T-helper 22 cell (primary cell): ENCODE measurements around the gene MRPL38.
A peak's percentile ranks its signal among the peaks of the same experiment; 100 is the strongest.
"Not testable (repeated sequence)": the region's sequence is repeated elsewhere in the genome, so short reads cannot be mapped to it uniquely, and the experiment has no call there.

Source experiments
- DNase-seq: peaks from one replicate; pipeline ENCODE4 v3.0.0-alpha.2; 2020; ENCODE audit warnings: low read depth

Gene MRPL38

DNA sequence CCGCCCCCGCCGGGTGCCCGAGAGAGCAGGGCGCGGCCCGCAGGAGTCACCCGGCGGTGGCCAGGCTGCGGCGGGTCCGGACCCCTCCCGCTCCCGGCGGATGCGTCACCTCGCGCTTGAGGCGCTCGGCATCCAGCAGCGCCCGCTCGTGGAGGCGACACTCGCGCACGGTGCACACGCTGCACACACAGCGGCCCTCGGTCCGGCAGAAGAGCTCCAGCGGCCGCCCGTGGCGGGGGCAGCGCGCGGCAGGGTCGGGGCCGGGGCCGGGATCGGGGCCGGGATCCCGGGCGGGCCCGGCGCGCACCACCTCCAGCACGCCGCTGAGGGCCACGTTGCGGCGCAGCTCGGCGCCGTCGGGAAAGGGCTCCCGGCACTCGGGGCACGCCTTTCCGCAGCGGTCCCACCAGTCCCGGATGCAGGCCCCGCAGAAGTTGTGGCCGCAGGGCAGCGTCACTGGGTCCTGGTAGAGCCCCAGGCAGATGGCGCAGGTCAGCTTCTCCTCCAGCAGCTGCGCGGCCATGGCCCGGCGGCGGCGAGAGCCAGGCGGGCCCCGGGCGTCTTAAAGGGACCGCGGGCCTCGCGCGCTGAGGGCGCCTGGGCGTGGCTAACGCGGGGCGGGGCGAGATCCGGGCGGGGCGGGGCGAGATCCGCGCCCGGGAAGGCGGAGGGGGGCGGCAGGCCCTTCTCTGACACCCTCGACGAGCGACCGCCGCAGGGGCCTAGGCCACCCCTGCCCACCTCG lies 8.1 kb downstream of the MRPL38 start, which contains the start of gene TRIM65:
Gene TRIM65, minus strand, starts transcription at position 537 of the 745 bp plus-strand sequence. Its CDS starts 14 bp downstream, at position 523.
- peak; percentile 56 for DNase-seq

DNA sequence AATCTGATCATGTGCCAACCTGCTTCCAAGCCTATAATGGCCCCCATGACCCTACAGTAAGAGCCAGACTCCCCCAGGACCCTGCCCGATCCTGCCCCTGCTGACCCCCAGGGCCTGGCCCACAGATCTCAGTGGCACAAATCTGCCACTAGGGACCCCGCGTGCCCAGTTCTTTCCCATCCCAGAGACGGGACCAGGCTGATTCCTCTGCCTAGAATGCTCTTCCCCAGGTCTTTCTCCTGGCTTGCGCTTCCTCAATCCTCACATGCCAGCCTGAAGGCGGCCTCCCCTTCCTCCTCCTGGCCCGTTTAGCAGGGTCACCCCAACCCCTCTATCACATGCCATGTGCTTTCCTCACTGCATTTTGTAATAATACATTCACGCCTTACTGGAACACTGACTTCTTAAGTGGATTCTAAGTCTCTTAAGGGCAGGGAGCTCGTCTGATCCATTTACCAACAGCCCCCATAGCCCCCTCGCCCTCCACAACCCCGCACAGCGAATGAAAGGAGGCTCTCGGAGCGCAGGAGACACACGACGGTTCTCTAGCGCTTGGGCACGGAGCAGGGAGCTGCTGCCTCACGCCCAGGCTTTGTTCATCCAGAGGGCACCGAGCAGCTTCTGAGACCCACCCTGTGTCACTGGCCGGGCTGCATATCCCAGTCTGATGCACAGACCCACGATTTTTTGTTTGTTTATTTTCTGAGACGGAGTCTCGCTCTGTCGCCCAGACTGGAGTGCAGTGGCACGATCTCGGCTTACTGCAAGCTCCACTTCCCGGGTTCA lies 9.1 kb downstream of the MRPL38 start:
- DNase-seq = no peak

DNA sequence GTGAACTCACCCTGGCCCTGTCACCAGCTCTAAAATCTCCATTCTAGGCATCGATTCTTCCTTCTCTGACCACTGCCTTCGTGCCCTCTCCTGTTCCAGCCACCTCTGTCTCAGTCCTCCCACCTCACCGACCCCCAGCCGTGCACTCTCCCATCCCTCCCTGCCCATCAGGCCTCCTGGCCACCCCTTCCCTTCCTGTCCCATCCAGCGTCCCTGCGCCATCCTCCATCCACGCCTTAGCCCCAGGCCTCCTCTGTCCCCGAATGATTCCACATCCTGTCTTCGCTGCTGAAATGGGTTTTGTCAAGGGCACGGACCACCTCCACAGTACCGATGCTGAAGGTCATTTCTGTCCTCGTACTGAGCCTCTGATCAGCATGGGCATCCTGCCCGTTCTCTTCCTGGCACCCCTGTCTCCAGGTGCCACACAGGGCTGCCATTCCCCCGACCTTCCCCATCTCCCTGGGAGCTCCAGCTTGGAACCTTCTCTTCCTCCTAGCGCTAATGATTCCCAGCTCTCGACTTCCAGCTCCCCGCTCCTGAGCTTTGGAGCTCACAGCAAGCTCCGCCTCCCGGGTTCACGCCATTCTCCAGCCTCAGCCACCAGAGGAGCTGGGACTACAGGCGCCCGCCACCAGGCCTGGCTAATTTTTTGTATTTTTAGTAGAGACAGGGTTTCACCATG lies 10.5 kb downstream of the MRPL38 start:
- no peak for DNase-seq

DNA sequence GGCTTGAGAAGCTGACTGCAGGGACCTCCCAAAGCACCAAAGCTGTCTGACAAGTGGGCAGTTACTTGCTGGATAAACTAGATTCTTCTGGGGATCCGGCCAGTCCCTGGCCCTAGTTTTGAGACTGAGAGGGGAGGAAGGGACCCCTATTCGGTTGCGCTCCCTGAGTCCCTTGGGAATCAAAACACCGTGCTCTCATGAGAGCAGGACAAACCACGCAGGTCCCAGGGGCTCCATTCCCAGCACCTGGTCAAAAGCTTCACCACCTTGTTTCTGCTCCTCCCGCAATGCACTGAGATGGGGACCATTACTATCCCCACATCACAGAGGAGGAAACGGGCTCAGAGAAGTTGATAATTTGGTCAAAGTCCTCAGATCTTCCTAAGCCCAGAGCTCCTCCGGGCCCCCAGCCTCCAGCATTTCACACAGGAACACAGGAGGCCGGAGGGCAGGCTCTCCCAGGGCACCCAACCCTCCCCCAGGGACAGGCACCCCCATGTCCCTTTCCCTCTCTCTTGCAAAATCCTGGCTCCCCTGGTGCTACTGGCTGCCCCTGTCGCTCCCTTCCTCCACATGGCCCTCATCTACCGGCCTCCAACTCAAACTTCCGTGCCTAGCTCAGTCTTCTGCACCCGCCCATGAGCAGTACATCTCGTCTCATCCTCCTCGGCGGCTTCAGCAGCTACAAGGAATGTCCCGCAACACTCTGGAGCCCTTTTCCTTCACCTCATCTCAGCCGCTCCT lies 11.2 kb downstream of the MRPL38 start:
- no peak for DNase-seq

DNA sequence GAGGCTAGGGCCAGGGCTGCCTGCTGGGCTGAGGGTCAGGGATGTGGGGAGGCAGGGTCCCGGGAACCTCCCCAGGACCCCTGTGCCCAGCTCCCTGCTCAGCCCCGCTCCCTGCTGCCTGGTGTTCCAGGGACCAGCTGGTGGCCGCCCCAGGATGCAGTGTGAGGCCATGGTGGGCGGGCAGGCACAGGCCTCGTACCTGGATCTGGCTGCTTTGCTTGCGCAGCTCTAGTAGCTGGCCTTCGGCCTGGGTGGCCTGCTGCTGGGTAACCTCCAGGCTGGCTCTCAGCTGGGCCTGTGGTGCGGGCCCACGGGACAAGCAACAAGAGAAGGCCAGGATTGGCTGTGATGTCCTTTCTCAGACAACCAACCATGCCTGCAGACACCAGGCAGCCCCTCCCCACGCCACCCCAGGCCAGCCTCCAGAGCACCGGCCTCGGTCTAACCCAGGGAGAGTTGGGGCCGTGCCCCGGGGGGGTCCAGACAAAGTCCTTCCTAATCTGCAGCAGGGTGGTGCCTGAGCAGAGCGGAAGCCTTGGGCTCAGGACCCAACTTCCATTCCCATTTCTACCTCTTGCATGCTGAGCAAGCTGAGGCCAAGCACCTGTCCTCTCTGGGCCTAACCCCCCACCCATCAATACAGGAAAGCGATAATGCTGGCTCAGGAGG lies 12.0 kb downstream of the MRPL38 start:
- no peak for DNase-seq

DNA sequence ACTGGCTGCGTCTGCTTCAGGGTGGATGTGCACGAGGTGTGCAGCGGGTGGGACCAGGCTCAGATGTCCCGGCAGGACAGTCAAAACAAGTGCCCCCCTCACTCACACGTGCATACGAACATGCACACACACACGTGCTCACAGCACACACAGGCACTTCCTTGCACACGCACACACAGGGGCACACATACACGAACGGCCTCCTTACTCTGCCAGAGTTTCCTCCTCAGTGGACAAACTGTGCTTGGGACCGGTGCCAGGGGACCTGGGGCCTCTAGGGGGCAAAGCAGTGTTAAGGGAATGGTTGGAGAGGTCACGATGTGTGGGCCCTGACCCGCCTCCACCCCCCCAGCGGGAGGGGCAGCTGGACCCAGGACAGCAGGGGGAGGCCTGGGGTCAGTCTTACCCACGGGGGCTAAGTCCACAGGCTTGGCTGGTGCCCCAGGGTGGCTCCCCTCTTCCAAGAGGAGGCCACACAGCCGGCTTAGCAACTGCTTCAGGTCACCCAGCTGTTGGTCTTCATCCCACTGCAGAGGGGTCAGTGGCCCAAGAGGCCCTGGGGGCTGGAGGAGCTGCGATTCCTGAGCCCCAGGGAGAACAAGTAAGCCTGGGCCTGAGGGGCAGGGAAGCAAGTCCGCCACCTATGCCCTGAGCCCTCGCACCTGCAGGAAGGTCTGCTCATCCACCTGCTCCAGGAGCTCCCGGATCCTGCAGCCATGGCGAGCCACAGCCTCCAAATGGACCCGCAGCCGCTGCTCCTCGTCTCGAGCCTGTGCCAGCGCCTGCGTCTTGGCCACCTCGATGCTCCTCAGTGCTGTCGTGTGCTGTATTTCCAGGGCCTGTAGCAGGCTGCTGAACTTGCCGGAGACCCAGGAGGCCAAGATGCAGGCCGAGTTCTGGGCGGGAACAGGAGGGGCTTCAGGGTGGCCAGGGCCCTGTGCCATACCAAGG lies 12.8 kb downstream of the MRPL38 start:
- DNase-seq = no peak

DNA sequence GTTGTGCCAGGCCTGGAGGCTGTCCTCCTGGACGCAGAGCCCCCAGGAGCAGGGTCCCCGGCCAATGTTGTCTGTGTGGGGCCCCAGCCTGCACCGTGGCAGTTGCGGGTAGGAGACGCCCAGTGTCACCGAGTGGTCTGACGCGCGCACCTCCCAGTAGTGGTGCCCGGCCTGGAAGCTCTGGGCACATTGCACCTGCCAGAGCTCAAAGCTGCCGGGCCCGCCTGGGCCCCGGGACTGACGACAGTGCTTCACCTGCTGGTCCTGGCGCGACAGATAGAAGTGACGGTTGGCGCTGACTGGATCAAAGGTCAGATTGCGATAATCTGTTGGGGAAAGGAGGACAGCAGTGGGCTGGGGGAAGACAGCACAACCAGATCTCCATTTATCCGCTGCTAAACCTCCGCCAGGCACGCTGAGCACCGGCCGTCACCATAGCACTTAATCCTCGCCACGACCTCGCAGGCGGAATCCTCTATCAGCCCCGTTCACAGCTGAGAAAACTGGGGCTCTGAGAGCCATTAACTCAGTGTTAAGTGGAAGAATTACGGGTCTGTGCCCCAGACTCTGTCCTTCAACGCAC lies 13.6 kb downstream of the MRPL38 start:
- DNase-seq = no peak

DNA sequence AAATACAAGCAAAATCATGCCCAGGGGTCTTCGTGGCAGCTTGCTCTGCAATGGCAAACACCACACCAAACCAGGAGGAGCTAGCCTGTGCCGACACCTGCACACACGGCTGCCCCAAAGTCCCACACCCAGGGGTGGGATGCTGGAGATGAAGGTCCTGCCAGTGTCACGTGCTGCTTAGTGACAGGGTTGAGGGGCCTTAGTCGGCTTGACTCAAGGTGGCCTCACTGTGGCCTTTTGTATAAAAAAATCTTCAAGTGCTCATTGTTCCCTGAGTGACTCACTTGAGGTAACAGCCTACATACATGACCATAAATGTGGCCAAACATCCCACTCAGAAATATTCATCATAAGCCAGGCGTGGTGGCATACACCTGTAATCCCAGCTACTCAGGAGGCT lies 15.2 kb downstream of the MRPL38 start:
- no peak for DNase-seq

DNA sequence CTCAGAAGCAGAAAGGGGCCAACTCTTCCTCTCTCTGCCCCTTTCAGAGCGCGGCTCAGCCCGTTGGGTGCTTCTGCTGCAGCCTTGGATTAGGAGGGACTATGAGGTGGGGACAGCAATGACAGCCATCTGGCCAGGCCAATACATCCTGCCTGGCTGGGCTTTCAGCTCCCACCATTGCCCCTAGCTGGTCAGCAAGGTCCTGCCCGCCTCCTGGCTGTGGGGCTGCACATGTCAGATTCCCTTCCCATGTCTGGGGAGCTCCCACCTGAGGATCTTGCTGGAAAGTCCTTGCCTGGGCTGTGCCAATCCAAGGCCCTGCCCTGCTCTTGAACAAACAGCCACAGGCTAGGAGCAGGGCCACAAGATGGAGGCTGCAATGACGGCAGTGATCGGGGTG lies 16.2 kb downstream of the MRPL38 start:
- DNase-seq = no peak

DNA sequence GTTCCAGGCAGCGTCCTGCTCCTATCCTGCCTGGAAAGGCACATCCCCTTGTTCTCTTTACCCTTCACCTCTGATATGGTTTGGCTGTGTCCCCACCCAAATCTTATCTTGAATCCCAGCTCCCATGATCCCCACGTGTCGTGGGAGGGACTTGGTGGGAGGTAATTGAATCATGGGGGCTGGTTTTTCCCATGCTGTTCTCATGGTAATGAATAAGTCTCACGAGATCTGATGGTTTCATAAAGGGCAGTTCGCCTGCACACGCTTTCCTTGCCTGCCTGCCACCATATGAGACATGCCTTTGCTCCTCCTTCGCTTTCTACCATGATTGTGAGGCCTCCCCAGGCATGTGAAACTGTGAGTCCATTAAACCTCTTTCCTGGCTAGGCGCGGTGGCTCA lies 18.8 kb downstream of the MRPL38 start:
- not testable (repeated sequence) for DNase-seq

DNA sequence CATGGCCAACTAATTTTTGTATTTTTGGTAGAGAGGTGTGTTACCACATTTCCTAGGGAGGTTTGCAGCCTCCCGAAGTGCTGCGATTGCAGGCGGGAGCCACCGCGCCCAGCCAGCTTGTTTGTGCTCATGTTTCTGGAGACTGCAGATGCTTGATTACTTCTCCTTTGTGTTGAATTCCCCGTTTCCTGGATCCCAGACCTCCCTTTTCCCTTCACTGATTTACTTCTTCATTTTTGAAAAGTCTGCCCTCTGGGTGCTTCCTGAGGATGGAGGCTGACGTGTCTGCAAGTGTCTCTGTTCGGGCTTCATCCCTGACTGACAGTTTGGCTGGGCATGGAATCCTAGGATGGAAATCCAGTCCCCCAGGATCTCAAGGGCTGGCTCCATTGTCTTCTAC lies 19.3 kb downstream of the MRPL38 start:
- DNase-seq = no peak

DNA sequence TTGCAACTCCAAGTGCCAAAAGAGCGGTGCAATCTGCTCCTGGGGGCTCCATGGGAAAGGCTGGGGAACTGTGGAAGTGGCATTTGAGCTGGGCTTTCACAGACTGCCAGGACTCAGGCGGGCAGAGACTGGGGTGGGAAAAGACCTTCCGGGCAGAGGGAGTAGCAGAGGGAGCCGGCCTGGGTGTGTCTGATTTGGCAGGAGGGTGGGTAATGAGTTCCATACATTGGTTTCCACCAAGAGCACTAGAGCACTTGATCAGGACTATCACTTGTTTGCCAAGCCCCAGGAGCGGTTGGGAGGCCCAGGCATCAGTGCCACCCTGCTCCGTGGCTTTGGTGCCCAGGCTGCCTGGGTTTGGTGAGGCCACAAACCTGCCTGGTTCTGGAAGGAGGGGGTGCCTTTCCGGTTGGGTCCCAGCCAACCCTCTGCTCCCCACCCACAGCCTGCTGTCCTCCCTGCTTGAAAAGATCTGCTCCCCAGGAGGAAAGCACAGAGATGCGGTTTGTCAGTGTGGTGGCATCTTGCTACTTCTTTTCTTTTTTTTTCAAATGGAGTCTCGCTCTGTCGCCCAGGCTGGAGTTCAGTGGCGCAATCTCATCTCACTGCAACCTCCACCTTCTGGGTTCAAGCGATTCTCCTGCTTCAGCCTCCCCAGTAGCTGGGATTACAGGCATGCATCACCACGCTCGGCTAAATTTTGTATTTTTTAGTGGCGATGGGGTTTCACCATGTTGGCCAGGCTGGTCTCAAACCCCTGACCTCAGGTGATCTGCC lies 22.8 kb downstream of the MRPL38 start:
- DNase-seq = no peak

DNA sequence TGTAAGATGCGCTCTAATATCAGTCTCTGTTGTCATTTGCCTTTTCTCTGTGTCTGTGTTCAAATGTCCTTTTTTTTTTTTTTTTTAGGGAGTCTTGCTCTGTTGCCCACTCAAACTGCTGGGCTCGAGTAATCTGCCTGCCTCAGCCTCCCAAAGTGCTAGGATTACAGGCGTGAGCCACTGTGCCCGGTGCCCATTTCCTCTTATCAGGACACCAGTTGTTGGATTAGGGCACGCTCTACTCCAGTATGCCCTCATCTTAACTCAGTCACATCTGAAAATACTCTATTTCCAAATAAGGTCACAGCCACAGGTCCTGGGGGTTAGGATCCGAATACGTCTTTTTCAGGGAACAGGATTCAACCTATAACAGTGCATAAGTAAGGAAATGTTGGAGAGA lies 24.4 kb downstream of the MRPL38 start:
- DNase-seq = no peak

DNA sequence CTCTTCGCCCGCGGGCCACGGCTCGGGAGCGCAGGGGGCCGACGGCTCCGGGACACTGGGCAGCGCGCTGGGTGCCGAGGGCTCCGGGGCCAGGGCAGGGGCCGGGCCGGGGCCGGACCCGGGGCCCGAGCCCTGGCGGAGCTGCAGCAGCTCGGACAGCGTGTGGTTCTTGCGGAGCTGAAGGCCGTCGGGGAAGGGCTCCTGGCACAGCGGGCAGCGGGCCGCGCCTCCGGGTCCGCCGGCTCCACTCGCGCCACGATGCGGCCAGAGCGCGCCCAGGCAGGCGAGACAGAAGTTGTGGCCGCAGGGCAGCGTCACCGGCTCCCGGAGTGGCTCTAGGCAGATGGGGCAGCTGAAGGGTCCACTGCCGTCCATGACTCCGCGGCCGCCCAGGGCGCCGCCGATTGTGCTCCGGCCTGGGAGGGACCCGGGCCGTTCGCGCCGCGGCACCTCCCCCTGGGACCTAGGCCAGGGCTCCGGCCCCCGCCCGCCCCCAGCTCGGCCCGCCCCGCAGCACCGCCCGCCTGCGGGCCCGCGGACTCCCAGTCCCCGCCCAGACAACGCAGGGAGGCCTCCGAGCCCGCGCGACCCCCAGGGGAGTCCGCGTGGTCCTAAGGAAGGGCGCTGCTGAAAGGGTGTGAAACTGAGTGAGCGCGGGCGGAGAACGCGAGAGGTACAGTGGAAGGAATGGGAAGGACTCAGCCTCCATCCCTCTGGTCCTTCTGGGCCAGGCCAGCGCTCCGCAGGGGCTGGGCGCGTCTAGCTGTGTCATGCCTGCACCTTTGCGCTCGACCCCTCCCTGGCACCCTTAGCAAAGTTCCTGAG lies 26.3 kb downstream of the MRPL38 start, which contains the start of gene TRIM47:
Gene TRIM47, minus strand, starts transcription at position 408 of the 825 bp plus-strand sequence. Its CDS starts 33 bp downstream, at position 375.
- no peak for DNase-seq

DNA sequence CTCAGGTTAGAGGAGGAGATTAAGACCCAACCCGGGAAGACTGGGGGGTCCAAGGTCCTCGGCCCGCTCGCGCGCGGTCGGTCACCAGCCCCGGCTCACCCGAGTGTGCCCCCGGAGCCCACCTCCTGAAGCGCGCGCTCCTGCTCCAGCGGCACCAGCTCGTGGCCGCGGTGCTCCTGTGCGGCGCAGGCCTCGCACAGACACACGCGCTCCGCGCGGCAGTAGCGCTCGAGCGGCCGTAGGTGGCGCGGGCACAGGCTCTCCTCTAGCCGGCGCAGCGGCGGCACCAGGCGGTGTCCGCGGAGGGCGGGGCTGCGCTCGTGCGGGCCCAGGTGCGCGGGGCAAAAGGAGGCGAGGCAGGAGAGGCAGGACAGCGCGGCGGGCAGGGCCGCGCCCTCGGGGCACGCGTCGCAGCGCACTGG lies 26.9 kb downstream of the MRPL38 start:
- peak; percentile 57 for DNase-seq

DNA sequence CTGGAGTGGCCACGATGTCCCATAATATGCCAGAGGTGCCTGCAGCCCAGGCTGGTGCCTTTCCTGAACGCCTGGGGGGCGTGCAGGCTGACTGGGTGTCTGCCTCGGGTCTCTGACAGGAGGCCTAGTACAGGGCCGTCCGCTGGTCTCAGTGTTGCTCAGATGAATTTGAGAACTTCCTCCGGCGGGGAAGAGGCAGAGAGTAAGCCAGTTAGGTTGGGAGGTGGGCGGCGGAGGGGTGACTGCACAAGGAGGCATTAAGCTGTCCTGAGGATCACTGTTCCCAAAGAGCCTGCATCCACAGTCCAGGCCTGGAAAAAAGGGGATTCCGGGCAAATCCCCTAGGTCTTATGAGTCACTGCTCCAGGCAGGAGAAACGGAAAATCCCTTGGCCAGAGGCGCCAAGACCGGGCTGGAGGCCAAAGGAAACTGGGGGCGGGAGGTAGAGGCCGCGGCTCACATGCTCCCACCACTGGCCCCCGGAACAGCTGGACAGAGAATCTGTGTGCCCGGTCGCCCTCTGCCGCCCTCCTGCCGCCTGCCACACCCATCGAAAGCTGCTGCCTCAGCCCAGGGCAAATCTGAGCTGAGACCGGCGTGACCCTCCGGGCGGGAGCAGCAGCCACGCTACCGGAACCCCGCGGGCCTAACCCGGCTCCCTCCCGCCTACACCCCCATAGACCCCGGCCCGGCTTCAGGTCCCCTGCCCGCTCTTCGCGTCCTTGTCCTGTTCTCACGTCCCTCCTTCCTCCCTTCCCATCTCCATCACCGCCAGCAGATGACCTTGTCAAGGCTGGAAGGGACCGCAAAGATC lies 27.5 kb downstream of the MRPL38 start:
- no peak for DNase-seq
